DMS153 (cell line): Measurements from ENCODE around the gene SOST.

Experiments
- DNase-seq: peaks from one replicate; lab custom pipeline; 2025; lab: John Stamatoyannopoulos, UW

SOST gene

DNA sequence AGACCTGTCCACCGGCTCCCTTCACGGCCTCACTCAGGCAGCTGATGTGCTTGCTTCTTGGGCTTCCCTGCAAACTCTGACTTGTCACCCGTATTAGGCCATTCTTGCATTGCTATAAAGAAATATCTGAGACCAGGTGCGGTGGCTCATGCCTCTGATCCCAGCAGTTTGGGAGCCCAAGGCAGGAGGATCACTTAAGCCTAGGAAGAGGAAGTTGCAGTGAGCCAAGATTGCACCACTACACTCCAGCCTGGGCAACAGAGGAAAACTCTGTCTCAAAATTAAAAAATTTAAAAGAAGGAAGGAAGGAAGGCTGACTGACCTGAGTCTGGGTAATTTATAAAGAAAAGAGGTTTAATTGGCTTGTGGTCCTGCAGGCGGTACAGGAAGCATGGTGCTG lies 17.0 kb downstream of the SOST start:
- DNase-seq: no peak

DNA sequence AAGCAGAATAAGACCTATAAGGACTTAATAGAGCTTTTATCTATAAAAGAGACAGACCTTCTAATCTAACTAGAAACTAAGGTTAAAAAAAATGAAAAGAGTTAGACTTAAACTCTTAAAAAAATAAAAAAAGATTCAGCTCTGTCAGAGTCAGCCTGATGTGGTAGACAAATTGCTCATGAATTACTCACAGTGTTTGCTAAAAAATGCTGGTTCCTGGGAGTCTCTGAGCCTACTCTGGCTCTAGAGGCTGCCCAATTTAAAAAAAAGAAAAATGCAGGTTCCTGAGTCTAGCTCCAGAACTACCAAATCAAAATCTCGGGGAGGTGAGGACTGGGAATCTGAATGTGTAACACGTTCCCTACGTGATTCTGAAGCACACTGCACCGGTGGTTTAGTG lies 18.1 kb downstream of the SOST start:
- DNase-seq: no peak

DNA sequence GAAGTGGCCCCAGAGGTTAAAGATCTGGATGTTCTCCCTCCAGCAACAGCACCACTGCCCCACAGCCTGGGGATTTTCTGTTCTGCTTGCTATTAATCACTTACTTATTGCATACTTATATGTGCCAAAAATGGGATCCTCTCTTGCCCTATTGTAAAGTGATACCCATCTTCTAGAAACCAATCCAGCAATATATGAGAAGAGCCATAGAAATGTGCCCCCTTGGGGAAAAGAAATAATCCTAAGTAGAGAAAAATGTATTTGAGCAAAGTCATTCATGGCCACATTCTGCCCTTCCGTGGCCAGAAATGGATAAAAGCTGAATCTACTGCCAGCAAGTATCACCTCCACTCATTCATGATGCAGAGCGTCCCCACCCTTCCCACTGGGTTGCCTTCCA lies 20.9 kb downstream of the SOST start:
- no peak for DNase-seq

- DNase-seq: no peak
Measured at GRCh38 chr17:43736389-43736788, 22.2 kb downstream of the SOST start.

DNA sequence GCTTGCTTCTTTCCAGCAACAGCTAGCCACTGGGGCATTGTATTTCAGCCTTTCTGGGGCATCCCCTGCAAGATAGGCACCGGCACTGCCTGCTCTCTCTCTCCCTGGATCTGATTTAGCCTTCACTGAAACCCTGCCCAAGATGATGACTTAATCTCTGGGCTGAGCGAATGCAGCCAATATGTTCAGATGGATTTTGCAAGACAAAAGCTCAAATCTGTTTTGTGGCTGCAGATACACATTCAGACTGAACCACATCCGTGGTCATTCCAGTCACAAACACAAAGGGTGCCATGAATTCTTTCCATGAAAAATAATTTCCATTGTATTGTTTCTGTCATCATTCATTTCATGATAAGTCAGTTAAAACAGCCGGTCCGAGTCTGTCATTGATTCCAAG lies 24.2 kb downstream of the SOST start:
- no peak for DNase-seq

DNA sequence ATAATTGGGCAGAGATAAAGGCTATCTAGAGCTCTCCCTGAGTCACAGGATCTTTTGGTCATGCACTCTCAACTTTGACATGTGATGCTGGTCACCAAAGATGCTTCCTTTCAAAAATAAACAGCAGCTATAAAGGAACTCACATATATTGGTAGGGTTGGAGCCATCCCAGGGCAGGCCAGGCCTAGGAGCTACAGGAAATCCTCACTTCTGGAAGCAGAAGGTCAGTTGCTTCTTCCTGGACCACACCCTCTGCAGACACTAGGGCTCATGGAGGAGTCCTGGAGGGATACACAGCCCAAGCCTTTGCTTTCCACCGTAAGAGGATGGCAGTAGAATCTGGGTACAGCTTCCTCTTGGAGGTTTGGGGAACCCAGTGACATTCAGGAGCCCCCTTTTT lies 24.6 kb downstream of the SOST start:
- DNase-seq: no peak

DNA sequence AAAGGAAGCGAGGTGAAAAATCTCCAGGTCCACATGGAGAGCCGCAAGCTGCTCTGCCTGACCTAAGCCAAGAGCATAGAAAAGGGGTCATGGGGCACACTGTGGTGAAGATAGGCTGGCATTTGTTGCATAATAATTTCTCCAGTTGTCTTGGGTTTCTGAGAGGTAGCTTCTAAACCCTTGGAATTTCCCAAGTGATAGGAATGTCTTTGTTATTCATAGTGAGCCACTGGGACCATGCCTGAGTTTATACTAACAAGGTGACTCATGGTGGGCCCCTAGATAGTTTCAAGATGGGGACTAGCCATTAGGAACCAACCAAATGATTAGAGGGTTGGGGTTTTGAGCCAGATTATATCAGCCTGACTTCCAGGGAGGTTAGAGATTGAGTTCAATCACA lies 25.6 kb downstream of the SOST start:
- no peak for DNase-seq

DNA sequence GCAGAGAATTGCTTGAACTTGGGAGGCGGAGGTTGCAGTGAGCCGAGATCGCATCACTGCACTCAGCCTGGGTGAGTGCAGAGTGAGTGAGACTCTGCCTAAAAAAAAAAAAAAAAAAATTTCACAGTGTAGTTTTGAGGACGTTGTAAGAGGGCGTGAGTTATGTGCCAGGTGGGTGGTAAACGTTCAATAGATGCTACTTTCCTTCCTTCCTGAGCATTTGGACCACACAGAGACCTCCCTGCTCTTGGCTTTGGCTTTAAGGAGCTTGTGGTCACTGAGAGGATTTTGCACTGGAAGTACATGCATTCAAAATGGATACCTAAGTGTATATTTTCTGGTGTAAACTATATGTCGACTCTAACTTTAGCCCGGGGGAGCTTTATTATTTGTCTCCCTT lies 30.5 kb downstream of the SOST start:
- no peak for DNase-seq

DNA sequence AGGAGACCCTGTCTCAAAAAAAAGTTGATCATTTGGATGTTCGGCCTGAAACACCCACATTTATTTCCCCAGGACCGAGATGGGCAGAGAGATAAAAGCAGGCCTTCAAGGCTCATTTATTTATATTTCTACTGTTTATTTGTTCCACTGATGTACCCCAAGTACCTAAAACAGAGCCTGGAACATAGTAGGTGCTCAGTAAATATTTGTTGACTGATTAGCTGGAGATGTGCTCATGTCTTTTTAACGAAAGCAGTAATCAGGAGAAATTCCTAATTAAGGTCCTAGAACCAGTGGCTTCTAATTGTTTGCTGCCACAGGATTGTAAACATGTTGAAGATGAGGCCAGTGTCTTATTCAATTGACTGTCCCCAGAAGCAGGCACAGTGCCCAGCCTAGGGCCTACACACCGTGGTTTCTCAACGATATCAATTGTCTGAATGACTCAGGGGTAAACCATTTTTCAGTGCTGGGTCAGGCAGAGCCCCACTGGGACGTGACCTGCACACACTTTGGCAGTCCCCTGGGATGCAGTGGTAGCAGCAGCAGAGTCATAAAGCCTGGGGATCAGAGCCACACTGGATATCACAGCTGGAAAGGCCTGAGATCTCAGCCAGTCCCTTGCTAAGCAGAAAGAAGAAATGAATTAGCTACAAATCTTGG lies 34.8 kb downstream of the SOST start:
- no peak for DNase-seq

- DNase-seq: no peak
Measured at GRCh38 chr17:43722870-43723665, 35.5 kb downstream of the SOST start.

GRCh38 chr17:43722269-43722619 lies 36.3 kb downstream of the SOST start:
- DNase-seq: no peak

GRCh38 chr17:43721537-43722268 lies 36.9 kb downstream of the SOST start:
- no peak for DNase-seq

DNA sequence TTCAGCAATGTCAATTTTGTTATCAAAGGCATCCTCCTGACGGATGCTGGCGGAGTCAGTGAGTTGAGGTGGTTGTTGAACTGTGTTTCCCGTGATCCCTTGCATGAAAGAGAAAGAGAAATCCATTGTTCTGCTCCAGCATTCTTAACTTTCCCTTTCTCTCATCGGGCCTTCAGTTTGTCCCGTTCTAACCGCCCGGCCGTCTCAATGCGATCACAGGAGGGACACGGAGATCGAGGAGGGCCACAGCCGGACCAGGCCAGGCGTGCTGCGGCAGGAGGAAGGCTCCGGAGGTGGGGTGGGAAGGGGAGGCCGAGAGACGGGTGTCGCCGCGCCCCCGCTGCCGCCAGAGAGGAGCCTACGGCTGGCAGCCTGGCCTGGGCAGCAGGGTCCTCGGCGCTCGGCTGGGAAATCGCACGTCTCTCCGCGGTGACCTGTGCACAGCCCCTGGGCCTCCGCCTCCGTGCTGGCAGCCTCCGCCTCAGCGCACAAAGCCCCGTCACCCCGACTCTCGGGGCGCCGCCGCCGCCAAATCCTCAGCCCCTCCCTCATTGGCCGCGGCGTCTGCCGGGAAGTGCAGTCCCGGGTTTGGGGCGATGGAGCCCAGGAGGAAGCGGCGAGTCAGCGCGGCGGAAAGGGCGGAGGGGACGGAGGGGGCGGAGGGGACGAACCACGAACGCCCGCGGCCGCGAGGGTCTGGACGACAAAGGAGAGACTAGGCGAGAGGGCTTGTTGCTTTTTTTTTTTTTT lies 38.1 kb downstream of the SOST start:
- DNase-seq: peak; percentile 28

- DNase-seq: no peak
Measured at GRCh38 chr17:43719578-43719977, 39.0 kb downstream of the SOST start.

GRCh38 chr17:43718544-43718943 lies 40.0 kb downstream of the SOST start:
- no peak for DNase-seq

DNA sequence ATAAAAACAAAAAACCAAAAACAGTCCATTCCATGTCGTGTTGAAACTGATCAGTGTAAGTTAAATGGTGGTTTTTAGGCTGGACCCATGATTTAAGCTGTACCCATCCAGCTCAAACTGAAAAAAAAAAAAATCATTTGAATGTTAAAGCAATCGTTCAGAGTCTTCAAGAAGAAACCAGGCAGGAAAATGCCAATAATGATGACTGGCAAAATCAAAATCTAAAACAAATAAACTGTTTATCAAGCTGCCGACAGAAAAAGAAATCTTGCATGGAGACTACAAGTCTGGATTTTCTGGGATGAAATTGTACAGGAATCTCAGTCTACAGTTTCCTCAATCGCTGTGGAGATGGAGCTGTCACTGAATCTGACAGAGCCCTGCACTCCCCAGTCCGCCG lies 40.7 kb downstream of the SOST start:
- DNase-seq: no peak

DNA sequence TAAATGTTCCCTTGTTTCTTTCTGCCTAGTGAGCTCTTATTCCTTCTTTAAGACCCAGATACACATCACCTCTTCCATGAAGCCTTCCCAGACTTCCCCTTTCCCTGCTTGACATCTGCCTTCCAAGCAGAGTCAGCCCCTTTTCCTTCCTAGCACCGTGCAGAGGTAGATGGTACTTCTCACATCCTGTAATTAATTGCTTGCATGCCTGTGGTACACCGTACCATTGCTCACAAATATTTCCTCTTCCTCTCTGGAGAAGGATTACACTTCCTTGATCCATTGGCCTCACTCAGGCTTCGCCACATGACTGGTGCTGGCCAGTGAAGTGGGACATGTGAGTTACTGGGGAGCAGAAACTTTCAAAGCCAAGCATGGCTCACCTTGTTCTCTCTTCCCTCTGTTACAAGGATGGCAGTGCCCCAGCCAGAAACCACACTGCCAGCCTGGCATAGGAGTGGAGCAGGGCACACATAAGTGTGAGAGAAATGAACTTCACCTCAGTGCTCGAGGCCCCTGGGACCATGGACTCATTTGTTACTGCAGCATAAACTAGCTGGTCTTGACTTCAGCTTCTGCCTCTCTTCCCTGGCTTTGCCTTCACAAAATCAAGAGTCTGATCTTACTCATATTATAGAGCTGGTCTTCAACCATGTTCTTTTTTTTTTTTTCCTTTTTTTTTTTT lies 44.0 kb downstream of the SOST start:
- no peak for DNase-seq

- no peak for DNase-seq
Measured at GRCh38 chr17:43713494-43714162, 45.0 kb downstream of the SOST start.

DNA sequence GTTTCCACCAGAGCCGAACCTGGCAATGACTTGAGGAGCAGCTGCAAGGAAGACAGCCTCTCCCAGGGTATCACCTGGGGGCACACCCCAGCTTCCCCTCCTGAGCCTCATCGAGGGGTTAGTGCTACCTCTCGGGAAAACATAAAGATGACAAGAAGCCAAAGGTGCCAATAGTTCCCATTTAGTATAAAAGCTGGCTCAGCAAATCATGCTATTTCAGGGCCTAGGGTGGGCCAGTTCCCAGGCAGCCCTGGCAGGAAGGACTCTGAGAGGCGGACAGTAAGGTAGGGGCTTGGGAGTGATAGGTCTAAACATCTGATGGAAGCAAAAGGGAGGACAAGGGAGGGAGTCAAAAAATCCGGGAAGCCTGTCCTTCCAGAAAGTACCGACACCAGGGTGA lies 46.2 kb downstream of the SOST start:
- DNase-seq: no peak

GRCh38 chr17:43710101-43710500 lies 48.5 kb downstream of the SOST start:
- DNase-seq: no peak

DNA sequence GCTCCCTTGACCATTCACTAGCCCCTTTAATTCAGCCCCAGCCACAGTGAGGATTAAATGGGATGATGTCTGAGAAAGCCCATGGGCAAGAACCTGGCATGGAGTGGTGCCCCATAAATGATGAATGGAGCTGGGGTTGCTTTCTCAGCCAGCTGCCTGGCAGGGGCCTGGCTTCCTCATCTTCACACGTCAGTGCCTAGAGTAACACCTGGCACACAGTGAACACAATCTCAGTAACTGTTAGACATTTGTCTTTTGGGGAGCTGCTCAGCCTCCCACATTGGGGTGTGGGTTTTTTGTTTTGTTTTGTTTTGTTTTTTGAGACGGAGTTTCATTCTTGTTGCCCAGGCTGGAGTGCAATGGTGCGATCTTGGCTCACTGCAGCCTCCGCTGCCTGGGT lies 49.4 kb downstream of the SOST start:
- DNase-seq: no peak
